Colonic mucosa (tissue), 4 donors: ENCODE results near the gene SCAF8. TPM values are rescaled to one million over a fixed set of nuclear protein-coding genes. Genes with fewer than 3 reads are reported as not detected.

Experiments used
- DNase-seq: peaks from one replicate; pipeline ENCODE4 v3.0.0-alpha.2; 2020
- H3K27ac ChIP-seq: fragments of 200-600 bp; one replicate; pipeline ENCODE4 v1.8.0; 2021
- H3K27me3 ChIP-seq: fragments of 200-600 bp; one replicate; pipeline ENCODE4 v1.8.0; 2021
- H3K36me3 ChIP-seq: fragments of 200-600 bp; one replicate; pipeline ENCODE4 v1.8.0; 2021
- H3K4me1 ChIP-seq: fragments of 200-600 bp; one replicate; pipeline ENCODE4 v1.8.0; 2021; ENCODE audit warnings: mild to moderate bottlenecking
- H3K4me3 ChIP-seq: fragments of 200-600 bp; one replicate; pipeline ENCODE4 v1.8.0; 2021
- H3K9ac ChIP-seq, 2 donors: one replicate each; pipeline ENCODE4 v1.7.0; 2013; ENCODE audit warnings: control low read depth in 2 of 2, low read depth in 2 of 2, low read length in 2 of 2
- H3K9me3 ChIP-seq: fragments of 200-600 bp; one replicate; pipeline ENCODE4 v1.8.0; 2021
- CTCF ChIP-seq: fragments of 200-600 bp; IDR thresholded peaks from one replicate; pipeline ENCODE4 v1.8.0; 2022; ENCODE audit warnings: antibody characterized with exemption, mild to moderate bottlenecking
- intact Hi-C: fragments of 100-400 bp; cut with DNase I; formaldehyde crosslinking; loops from one replicate; pipeline ENCODE4 v1.14.1; 2022
- total RNA-seq, 2 donors: library from RNA; stranded (reverse); fragmentation: NEBNext Ultra II Directional in 1 of 2; extraction: Animal tissue kit (Norgen Biotek cat#: 25700) in 1 of 2; gene quantifications; one replicate each; pipeline ENCODE4 v1.2.1, GENCODE V29; 2021
- donor health status: healthy.
- donor health status: DM: no; HTN: no; CAD: no.
- donor health status: DM: no; HTN: no; CAD: no.

SCAF8 gene
- total RNA-seq, 2 donors from 2014 or later, result 30.8 to 35.6 TPM

GRCh38 chr6:154872542-154873114, 139.4 kb downstream of the SCAF8 start:
- no peaks in the 10 kb centered on the region for H3K9me3 ChIP-seq
- no peak for DNase-seq
- TF ChIP-seq CTCF, result no peak
- no peaks in the 10 kb centered on the region for H3K4me1 ChIP-seq
- H3K4me3 ChIP-seq, result no peak overlapping the region
- no peaks in the 10 kb centered on the region for H3K36me3 ChIP-seq
- no peak overlapping the region for H3K27ac ChIP-seq
- intact Hi-C loops, result no loop called here
- no peak overlapping the region for H3K9ac ChIP-seq
- H3K27me3 ChIP-seq, result no peaks in the 10 kb centered on the region

GRCh38 chr6:154873546-154873945, 140.3 kb downstream of the SCAF8 start:
- no peak overlapping the region for H3K9ac ChIP-seq
- no peaks in the 10 kb centered on the region for H3K27me3 ChIP-seq
- no peaks in the 10 kb centered on the region for H3K4me1 ChIP-seq
- DNase-seq, result no peak
- H3K36me3 ChIP-seq, result no peaks in the 10 kb centered on the region
- no peak overlapping the region for H3K27ac ChIP-seq
- intact Hi-C loops, result no loop called here
- H3K4me3 ChIP-seq, result no peak overlapping the region
- no peak for TF ChIP-seq CTCF
- H3K9me3 ChIP-seq, result no peaks in the 10 kb centered on the region

- intact Hi-C loops, result no loop called here
- no peak for DNase-seq
- H3K4me1 ChIP-seq, result no peaks in the 10 kb centered on the region
- no peak overlapping the region for H3K4me3 ChIP-seq
- H3K27me3 ChIP-seq, result no peaks in the 10 kb centered on the region
- TF ChIP-seq CTCF, result no peak
- H3K9me3 ChIP-seq, result no peaks in the 10 kb centered on the region
- no peak overlapping the region for H3K9ac ChIP-seq
- no peak overlapping the region for H3K27ac ChIP-seq
- H3K36me3 ChIP-seq, result no peaks in the 10 kb centered on the region
Measured at GRCh38 chr6:154874773-154875592, 141.8 kb downstream of the SCAF8 start.

GRCh38 chr6:154876486-154877280, 143.5 kb downstream of the SCAF8 start:
- Histone ChIP-seq H3K4me3 (no peak overlapping the region), H3K27me3 (no peaks in the 10 kb centered on the region), H3K9me3 (no peaks in the 10 kb centered on the region), H3K9ac (no peak overlapping the region), H3K27ac (no peak overlapping the region), H3K4me1 (no peaks in the 10 kb centered on the region), H3K36me3 (no peaks in the 10 kb centered on the region)
- TF ChIP-seq CTCF, result no peak
- intact Hi-C loops, result no loop called here
- DNase-seq, result no peak

GRCh38 chr6:154878871-154879491, 145.8 kb downstream of the SCAF8 start:
- Histone ChIP-seq H3K4me1 (no peaks in the 10 kb centered on the region), H3K4me3 (no peak overlapping the region), H3K9me3 (no peaks in the 10 kb centered on the region), H3K36me3 (no peaks in the 10 kb centered on the region), H3K27me3 (no peaks in the 10 kb centered on the region), H3K27ac (no peak overlapping the region), H3K9ac (no peak overlapping the region)
- intact Hi-C loops, result no loop called here
- no peak for TF ChIP-seq CTCF
- no peak for DNase-seq
